HG03095 (cell line): ENCODE measurements around the gene PLCB4.

Experiments
- ATAC-seq: cut with Tn5 transposase; IDR thresholded peaks from one replicate; pipeline ENCODE4 v1.9.1; 2021; ENCODE audit warnings: moderate library complexity; ENCODE audit not compliant: unreplicated experiment

PLCB4 gene

DNA sequence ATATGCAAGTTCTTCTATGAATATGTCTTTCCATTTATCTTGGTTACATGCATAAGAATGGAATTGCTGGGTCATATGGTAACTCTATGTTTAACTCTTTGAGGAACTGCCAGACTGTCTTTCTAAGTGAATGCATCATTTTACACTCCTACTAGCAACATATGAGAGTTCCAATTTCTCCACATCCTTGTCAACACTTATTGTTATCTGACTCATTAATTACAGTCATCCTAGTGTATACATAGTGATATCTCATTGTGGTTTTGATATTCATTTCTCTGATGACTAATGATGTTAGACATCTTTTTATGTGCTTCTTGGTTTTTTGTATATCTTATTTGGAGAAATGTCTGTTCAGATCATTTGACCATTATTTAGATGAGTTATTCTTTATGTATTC, 348.8 kb downstream of the PLCB4 start:
- ATAC-seq = no peak

DNA sequence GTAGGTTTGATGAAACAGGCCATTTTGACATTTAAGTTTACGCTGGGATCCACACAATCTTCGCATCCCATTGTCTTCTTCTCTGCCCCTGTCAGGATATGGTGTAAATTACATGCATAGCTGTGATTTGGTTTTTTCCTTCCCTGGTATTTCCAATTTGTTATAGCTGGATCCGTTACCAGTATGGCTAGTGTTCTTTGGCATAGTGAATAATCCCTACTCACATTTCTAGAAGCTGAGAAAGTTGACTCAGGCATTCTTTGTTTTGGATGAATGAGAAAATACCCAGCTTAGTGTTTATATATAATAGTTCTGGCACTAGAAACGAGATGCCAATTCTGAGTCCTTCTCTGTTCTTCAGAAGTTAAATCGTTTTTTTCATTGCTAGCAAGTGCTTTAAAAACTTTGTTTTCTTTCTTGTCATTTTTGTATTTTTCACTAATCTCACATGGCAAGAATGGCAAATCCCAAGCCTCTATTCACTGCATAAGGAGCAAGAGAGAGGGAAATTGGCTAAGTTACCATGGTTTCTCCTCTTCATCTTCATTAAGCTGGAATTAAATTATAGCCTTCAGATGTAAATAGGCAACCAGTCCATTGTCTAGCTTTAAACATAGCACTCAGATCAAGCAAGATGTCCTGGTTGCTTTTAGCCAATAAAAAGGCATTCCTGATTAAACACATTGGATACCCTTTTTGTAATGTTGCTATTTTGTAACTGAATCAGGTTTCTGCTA, 353.6 kb downstream of the PLCB4 start:
- no peak for ATAC-seq

DNA sequence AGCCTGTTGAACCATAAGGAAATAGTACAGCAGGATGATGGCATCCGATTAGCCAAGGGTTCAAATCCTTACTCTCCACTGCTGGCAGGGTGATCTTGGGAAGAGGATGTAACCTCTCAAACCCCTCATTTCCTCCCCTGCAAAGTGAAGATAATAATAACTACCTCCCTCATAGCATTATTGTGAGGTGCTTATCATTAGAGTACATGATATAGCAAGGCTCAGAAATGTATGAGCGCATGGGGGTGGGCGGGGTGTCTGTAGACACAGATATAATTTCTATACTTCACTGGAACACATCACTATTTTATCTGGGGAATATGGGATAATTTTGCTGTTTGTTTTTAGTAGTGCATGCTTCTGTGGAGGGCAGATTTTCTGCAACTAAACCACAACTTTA, 355.7 kb downstream of the PLCB4 start:
- no peak for ATAC-seq

DNA sequence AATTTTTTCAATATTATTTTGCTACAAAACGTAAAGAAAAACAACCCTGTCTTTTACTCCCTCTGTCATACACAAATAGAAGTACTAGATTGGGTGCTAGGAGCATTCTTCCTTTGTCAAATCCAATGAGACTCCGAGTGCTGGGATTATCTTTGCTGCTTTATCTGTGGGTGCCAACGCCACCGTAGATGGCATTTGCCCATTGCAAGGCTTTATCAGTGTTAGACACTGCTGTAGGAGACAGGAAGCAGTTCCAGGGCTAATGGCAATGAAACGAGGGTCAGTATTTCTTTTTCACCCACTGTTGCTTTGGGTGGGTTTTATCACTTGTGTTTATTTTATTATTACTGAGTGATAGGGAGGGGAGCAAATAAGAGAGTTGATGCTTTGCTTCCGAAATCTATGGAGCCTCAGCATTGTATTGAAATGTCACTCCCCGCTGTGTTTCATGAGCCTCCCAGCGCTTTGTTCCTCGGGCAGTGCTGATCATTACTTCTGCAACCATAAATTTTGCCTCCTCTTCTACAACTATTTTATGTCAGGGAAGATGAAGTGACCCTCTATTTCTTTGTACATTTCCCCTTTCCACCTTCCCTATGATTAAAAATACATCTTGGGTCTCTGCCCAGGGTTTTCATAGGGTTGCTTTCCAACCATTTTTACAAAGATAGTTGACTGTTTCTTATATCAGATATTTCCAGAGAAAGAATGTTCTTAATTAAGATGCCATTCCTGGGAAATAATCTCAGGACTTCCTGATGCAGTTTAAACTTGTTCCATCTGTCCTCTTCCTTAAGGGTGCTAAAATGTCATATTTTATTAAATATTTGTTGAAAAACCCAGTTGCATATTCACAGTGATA, 358.8 kb downstream of the PLCB4 start:
- no peak for ATAC-seq

DNA sequence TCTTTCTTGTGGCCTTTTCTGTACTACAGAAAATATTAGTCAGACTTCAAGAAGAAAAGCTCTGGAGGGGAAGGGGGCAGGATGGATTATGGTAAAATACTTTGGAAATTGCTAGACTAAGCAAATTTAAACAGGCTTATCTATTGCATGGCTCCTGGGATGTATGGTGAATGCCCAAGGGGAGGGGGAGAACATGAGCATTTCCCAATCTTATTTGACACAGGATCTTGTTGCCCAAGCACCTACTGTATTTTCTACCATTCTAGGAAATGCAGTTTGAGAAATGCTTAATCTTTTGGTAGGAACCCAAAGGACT, 359.4 kb downstream of the PLCB4 start:
- no peak for ATAC-seq

DNA sequence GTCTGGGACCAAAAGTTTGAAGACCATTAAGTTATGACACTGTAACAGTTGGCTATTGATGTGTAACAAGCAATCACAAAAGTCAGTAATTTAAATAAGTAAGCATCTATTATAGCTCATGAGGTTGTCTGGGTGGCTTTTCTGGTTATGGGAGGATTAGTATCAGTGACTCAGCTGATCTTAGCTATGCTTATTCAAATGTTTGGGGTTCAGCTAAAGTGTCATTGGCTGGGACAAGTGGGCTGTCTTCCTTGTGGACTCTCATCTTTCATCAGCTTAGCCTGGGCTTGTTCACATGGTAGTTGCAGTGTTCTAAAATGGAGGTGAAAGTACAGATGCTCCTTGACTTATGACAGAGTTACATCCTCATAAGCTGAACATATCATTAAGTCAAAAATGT, 370.9 kb downstream of the PLCB4 start:
- ATAC-seq = no peak

DNA sequence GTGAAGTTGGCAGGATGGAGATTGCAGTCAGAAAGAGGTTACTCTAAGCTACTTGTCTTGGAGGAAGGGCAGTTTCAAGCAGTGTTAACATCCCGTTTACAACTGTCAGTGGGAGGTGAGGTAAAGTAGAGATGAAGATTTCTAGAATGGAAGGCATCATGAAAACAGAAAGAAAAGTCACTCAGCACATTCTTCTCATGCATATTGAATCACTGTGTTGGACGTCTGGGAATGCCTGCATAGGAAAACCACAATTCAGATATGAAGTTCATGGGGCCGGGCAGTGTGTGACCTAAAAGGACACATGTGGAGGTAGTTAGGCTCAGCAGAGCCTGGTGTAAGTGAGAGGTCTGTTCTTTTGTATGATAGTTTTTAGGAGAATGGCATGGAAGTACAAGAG, 372.0 kb downstream of the PLCB4 start:
- no peak for ATAC-seq

DNA sequence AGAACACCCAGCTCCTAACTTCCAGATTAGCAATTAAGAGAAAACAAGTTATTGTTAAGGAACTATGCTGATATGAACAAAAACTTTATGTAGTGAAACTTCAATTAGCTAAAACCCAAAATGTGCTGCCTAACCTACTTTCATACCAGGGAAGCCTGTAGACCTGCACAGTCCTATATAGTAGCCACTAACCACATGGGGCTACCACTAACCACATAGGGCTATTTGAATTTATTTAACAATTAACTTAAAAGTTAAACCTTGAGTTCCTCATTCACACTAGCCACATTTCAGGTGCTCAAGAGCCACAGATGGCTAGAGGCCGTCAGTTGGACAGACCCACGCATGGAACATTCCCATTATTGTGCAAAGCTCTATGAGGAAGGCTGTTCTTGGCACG, 373.1 kb downstream of the PLCB4 start:
- ATAC-seq = peak; percentile 44

DNA sequence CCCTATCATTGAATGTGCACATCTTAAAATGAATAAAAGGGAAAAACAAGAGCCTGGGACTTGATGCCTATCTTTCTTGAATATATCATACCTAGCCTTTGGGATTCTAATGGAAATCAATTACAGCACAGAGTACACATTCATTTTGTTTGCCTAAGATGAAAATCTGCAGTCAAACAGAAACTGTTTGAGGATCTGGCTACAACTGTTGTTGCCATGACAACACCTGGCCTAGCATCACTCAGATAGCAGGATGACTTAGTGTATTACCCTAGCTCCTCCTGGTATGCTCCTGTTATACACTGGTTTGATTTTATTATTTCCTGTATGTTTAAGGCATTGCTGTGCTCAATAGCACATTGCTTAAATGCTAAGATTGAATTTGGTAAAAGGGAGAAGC, 374.0 kb downstream of the PLCB4 start:
- ATAC-seq = no peak

DNA sequence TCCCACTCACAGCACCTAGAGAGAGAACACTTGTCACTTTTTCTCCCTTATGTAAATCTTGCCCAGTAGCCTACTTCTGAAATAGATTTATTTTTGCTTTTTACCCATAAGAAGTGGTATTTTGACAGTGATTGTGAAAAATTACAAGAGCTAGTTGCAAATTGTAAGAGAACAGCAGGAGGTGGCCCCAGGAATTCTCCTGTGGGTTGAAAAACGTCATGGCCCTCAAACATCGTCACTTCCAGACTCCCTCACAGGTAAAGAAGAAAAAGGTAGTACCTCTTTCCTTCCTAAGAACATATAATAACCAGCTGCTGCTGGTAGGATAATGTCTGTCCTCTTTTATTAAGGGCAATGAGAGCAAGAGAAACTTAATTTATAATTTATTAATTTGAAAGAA, 376.0 kb downstream of the PLCB4 start:
- ATAC-seq = no peak

DNA sequence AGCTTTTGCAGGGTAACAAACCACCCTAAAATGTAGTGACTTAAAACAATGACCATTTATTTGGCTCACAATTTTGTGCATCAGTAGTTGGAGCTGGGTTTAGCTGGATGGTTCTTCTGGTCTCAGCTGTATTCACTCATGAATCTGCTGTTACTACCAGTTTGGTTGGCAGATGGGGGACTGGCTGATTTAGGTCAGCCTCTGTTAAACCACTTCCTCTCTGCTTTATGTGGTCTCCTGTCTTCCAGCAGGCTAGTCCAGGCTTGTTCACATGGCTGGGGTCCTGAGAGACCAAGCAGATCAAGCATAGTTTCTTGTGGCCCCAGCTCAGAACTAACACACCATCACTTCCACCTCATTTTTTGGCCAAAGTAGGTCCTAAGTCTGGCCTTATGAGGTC, 378.3 kb downstream of the PLCB4 start:
- no peak for ATAC-seq

DNA sequence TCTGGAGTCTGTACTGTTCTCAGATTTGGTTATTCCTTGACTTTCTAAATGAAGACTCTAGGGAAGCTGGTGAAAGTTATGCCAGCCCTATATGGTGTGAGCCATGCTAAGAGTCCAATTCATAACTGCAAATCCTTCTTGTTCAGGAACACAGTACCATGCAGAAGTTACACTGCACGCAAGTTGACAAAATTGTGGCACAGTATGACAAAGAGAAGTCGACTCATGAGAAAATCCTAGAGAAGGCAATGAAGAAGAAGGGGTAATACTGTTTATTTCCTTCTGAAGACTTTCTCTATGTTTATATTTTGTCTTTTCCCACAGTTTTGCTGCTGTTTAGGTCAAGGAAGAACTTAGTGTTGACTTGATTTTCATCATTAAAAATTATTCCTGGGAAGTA, 384.3 kb downstream of the PLCB4 start:
- no peak for ATAC-seq

DNA sequence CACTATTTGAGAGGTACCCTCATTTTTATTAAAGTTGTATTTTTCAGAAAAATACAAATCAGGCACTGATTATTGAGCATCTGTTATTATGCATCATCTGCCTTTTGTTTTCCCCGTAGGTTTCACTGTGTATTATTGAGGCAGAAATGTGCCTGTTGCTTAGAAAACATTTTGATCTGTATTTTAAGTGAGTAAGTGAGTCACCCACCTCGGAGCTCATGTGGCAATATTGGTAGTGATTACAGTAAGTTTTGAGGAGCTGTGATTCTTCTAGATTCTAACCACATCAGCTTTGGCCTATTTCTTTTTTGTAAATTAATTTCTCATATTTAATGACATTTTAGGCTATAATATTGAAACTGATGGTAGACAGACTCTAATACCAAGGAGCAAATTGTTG, 385.9 kb downstream of the PLCB4 start:
- ATAC-seq = no peak

DNA sequence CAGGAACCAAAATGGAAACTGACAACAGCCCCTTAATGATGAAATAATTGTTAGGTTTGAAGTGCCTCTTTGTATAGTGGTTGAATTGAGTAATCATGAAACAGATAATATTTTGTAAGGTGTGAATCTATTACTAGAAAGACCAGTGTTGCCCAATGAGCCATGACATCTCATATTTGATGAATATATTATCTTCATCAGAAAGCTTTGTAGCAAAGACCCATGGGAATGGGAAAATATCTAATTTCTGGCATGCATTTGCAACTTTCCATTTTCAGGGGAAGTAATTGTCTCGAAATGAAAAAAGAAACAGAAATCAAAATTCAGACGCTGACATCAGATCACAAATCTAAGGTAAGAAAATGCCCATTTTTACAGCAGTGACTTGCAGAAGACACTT, 388.2 kb downstream of the PLCB4 start:
- no peak for ATAC-seq

DNA sequence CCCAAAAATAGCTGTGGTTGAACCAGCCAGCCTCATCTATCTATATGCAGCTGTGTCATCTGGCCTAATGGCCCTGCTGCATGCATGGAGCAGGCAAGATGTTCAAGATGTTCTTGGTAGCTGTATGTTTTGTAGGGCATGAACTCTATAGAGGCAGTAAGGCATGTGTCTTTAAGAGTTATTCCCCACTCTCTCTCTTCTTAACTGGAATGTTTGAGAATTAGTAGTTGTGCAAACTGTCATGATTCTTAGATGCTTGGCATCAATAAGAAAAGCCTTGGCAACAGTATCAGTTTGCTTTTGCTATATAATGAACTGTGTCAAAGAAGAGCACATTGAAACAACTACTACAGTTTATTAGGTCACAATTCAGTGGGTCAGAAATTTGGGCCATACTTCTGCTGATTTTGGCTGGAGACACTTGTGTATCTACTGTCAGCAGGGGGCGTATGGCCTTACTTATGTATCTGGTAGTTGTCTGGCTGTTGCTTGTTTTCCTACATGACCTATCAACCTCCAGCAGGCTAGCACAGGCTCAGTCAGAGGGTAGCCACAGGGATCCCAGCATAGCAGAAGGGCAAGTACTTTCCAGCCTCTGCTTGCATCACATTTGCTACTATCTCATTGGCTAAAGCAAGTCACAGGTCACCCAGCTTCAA, 389.4 kb downstream of the PLCB4 start:
- ATAC-seq = no peak

DNA sequence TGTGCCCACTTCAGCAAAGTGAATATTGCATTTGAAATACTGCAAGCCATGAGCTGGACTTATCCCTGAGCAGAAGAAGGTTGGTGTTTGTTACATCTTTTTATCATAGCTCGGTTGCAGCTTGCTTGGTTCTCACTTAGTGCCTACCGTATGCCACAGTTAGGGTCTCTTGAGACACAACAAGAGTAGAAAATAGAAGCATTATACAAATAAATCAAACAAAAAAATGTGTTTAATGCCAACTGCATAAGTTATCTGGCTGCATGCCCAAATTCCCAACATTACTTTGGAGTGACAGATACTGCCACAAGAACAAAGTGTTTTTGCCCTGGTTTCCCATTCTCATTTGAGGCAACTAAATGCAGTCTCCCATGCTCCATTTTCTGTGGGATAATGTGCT, 391.6 kb downstream of the PLCB4 start:
- no peak for ATAC-seq

DNA sequence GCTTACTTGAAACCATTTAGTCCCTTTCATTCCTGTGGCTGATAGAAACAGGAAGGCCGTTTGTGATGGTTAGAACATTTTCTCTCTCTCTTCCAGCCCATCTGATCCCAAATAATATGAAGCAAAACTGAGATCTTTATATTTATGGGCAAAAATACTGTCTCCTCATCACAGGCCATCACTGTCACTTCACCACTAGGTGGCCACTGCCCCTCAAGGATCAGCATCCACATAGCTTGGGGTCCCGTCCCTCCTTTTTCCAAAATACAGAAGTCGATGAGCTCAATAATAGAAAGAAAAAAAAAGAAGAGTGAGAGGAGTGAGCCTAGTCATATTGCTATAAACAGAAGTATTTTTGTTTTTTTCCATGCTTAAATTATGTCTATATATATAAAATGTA, 399.1 kb downstream of the PLCB4 start:
- no peak for ATAC-seq

DNA sequence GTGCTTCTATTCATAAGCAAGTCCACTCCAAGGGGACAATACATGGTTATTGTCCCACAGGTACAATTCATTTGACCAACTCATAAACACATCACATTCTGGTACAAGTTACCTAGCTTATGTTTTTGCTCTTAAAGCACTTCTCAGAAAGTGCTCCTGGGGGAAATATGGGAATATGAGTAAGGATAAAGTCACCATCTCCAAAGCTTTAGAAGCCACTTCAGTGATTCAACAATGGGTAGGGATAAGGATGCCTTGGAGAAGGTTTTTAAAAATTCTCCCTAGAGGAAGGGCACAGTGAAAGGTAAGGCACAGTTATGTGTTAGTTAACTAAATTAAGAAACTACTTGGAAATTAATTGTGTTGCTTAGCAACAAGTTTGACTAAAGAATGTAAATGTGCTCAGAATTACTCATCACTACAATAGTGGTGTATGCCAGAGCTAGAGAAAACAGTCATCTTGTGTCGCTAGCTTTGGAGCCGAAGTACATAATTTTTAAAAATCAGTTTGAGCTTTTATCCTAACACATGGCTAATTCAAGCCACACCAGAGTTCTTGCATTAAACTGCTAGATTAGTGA, 406.0 kb downstream of the PLCB4 start:
- ATAC-seq = no peak

DNA sequence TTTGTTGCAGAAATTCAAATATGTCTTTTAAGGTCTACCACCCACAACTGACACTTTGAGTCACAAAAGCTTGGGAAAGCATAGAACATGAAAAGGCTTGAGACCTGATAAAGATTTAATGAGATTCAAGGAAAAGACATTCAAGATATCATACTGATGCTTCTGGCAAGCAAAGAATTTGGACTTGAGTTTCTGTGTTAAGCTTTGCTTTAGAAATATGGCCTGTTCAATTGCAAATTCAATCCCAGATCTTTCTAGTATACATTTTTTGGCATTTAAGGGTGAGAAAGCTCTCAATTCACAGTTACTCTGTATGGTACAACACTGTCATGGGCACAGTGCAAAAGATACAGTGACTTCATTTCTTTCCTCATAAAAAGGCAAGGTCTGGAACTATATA, 406.6 kb downstream of the PLCB4 start:
- no peak for ATAC-seq

DNA sequence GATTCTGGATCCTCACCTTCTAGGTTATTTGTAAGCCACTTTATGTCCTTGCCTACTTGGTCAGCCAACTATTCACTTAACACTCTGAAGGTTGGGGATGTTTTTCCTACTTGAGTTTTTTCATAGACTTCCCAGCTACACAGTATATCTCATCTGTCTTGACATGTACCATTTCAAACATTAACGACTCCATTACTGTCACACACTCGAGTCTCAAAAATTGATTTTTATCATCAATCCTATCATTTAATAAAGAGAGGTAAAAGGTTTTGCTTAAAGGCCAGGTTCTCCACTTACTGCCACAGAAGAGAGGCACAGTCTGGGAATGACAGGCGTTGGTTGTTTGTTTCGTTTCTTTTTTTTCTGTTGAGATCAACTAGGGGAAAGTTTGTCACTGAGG, 407.3 kb downstream of the PLCB4 start:
- ATAC-seq = no peak

DNA sequence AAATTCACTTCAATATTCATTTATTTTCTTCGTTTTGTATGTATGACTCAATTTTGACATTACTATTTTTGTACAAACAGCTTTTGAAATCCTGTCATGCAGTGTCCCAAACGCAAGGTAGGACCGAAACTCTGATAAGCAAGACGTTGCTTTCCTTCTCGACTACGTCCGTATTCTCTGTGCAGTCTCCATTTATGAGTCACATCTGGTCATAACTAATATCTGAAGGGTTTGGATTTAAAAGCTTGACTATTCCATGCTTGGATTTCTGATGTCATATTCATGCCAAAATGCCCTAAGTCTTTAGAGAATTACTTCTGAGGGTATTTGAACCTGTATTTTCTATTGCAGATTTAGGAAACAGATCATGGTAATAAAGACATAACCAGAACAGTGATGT, 407.8 kb downstream of the PLCB4 start:
- no peak for ATAC-seq

DNA sequence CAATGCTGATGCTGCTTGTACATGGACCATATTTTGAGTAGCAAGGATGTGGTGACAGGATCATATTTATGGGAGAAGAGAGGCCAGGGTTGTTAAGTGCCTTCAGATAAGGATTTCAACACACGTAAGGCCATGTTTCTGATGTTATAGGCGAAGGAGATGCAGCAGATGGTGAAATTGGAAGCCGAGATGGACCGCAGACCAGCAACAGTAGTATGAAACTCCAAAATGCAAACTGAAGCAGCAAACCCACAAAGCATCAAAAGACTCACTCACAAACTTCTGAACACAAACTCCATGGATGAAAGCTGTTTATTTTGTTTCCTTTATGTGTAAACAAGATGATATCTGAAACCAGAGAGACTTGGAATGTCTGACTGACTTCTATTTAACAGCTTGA, 409.9 kb downstream of the PLCB4 start:
- no peak for ATAC-seq
